Esophagus squamous epithelium (tissue), 4 donors: Measurements from ENCODE around the gene IBA57.

Experiments
- CTCF ChIP-seq, 6 experiments: fragments of 450-650 bp in 4 of 6; fragments of 200-600 bp in 2 of 6; sonication (generic) in 2 of 6; IDR thresholded peaks; one replicate each; pipeline ENCODE4 v1.5.1; 2016 to 2019; ENCODE audit warnings: antibody characterized with exemption in 6 of 6, mild to moderate bottlenecking in 4 of 6, moderate library complexity in 4 of 6
- POLR2A ChIP-seq, 4 donors: fragments of 450-650 bp; IDR thresholded peaks; one replicate each; pipeline ENCODE4 v1.6.1; 2017; ENCODE audit warnings: antibody characterized with exemption in 4 of 4, mild to moderate bottlenecking in 4 of 4, moderate library complexity in 3 of 4

- TF ChIP-seq POLR2A (IDR thresholded peaks at IDR 0.05) (no peak), CTCF (IDR thresholded peaks at IDR 0.05) (no peak)
Observed at GRCh38 chr1:228144193-228144992, 21.2 kb upstream of the IBA57 start.
